ENCODE data around the gene SPATA16.
"Not testable (repeated sequence)": the region's sequence is repeated elsewhere in the genome, so short reads cannot be mapped to it uniquely, and the experiment has no call there.

Gene SPATA16

GRCh38 chr3:173038484-173038871 is 102.6 kb downstream of the SPATA16 start:
- no peak overlapping the region for H3K4me3 ChIP-seq (ENCODE audit: low read depth, low read length)
- TF ChIP-seq, protein P1, sequence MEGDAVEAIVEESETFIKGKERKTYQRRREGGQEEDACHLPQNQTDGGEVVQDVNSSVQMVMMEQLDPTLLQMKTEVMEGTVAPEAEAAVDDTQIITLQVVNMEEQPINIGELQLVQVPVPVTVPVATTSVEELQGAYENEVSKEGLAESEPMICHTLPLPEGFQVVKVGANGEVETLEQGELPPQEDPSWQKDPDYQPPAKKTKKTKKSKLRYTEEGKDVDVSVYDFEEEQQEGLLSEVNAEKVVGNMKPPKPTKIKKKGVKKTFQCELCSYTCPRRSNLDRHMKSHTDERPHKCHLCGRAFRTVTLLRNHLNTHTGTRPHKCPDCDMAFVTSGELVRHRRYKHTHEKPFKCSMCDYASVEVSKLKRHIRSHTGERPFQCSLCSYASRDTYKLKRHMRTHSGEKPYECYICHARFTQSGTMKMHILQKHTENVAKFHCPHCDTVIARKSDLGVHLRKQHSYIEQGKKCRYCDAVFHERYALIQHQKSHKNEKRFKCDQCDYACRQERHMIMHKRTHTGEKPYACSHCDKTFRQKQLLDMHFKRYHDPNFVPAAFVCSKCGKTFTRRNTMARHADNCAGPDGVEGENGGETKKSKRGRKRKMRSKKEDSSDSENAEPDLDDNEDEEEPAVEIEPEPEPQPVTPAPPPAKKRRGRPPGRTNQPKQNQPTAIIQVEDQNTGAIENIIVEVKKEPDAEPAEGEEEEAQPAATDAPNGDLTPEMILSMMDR (IDR thresholded peaks at IDR 0.05; ENCODE audit: borderline replicate concordance, insufficient read depth, low read depth, low read length): no peak

- TF ChIP-seq, protein P1 (IDR thresholded peaks at IDR 0.05; ENCODE audit: borderline replicate concordance, insufficient read depth, low read depth, low read length): no peak
- H3K4me3 ChIP-seq (ENCODE audit: low read depth, low read length): no peak overlapping the region
Measured at GRCh38 chr3:173037840-173038483, 103.1 kb downstream of the SPATA16 start.

DNA sequence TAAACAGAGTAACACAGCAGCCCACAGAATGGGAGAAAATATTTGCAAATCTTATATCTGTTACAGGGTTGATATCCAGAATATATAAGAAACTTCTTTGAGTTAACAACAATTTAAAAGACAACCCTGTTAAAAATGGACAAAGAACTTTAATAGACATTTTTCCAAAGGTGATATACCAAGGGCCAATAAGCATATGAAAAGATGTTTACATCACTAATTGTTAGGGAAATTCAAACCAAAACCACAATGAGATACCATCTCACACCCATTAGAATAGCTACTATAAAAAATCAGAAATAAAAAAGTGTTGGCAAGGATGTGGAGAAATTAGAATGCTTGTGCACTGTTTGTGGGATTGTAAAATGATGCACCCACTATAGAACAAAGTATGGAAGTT is 110.8 kb downstream of the SPATA16 start:
- H3K4me3 ChIP-seq (ENCODE audit: low read depth, low read length): no peak overlapping the region
- TF ChIP-seq, protein P1 (IDR thresholded peaks at IDR 0.05; ENCODE audit: borderline replicate concordance, insufficient read depth, low read depth, low read length): no peak

- no peak overlapping the region for H3K4me3 ChIP-seq (ENCODE audit: low read depth, low read length)
- TF ChIP-seq, protein P1 (IDR thresholded peaks at IDR 0.05; ENCODE audit: borderline replicate concordance, insufficient read depth, low read depth, low read length): no peak
Measured at GRCh38 chr3:173028351-173028750, 112.7 kb downstream of the SPATA16 start.

GRCh38 chr3:173027429-173027828 is 113.6 kb downstream of the SPATA16 start:
- TF ChIP-seq, protein P1 (IDR thresholded peaks at IDR 0.05; ENCODE audit: borderline replicate concordance, insufficient read depth, low read depth, low read length): no peak
- H3K4me3 ChIP-seq (ENCODE audit: low read depth, low read length): no peak overlapping the region

DNA sequence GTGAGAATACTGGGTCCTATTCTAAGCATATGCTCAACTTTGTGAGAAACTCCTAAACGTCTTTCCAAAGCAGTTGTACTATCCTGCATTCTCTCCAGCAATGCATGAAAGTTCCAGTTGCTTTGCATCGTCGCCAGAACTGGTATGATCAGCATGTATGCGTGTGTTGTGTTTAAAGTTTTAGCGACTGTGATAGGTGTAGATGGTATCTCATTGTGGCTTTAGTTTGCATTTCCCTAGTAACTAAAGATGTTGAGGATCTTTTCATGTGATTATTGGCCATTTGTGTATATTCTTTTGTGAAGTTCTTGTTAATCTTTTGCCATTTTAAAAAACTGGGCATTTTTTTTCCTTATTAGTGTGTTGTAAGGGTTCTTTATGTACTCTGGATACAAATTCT is 115.1 kb downstream of the SPATA16 start:
- TF ChIP-seq, protein P1 (IDR thresholded peaks at IDR 0.05; ENCODE audit: borderline replicate concordance, insufficient read depth, low read depth, low read length): no peak
- H3K4me3 ChIP-seq (ENCODE audit: low read depth, low read length): no peak overlapping the region

DNA sequence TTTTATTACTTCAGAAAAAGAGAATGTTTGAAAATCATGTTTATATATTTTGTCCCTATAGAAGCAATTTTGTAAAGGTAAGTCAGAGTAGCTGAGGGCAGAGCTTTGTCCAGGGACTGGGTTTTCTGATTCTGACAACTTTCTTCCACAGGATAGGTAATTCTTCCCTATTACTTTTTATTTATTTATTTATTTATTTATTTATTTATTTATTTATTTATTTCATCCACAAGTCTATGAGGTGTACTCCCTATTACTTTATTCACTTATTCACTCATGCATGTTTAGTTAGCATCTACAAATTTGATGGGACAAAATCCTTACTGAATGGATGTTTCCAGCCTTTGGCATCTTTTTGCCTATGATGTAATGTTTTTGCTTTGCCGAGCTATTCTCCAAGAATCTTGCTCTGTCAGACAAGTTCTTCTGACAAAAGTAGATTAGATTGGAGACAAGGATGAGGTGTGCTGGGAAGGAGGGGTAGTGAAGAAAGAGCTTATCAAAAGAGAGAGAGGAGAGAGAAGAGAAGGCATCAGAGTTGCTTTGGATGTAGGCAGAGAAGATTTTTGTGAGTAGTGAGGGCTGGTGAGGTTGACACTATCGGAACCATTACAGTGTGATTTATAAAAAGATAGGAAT is 119.4 kb downstream of the SPATA16 start:
- no peak overlapping the region for H3K4me3 ChIP-seq (ENCODE audit: low read depth, low read length)
- TF ChIP-seq, protein P1 (IDR thresholded peaks at IDR 0.05; ENCODE audit: borderline replicate concordance, insufficient read depth, low read depth, low read length): no peak

DNA sequence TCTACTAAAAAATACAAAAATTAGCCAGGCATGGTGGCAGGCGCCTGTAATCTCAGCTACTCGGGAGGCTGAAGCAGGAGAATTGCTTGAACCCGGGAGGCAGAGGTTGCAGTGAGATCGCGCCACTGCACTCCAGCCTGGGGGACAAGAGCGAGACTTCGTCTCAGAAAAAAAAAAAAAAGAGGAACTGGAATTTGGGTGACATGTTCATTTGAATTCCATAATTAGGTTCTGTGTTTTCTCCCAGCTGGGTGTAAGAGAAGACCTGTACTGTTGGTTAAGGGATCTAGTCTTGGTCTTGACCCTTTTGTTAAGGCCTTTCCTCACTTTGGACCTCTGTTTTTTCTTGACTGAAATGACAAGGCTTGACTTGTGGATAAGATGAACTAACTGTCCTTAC is 120.9 kb downstream of the SPATA16 start:
- H3K4me3 ChIP-seq (ENCODE audit: low read depth, low read length): not testable (repeated sequence)
